IMR-90 (cell line): ENCODE data around the gene MGAT5B. TPM values are rescaled to one million over a fixed set of nuclear protein-coding genes. Genes with fewer than 3 reads are reported as not detected.

ENCODE experiments used
- ATAC-seq: fragments of 200-7000 bp; cut with Tn5 transposase; 2 replicates; pipeline ENCODE4 v1.9.1; 2020; ENCODE audit warnings: low read depth, mild to moderate bottlenecking, moderate library complexity
- BruUV-seq: library from RNA; stranded (reverse); fragments of 400-500 nt; replicated peaks from 2 replicates; lab custom pipeline; 2021; lab: Mats Ljungman, UMichigan
- CTCF ChIA-PET: fragments of 300-600 bp; formaldehyde crosslinking; extraction: SDS; loops from one replicate; lab custom pipeline; 2021; ENCODE audit warnings: antibody characterized with exemption; lab: Yijun Ruan, JAX
- POLR2A ChIA-PET: fragments of 300-600 bp; sonication (Branson Sonifier 250); formaldehyde crosslinking; loops from one replicate; lab custom pipeline; 2022; ENCODE audit warnings: antibody characterized with exemption; ENCODE audit not compliant: unreplicated experiment; lab: Charles Lee
- DNase-seq: peaks from one replicate; pipeline ENCODE4 v3.0.0; 2013
- H2AFZ ChIP-seq: replicated peaks from 2 replicates; pipeline ENCODE3; 2013; ENCODE audit warnings: low read length, mild to moderate bottlenecking; ENCODE audit not compliant: poor library complexity
- H2AK5ac ChIP-seq: 2 replicates; pipeline ENCODE4 v1.6.1; 2013; ENCODE audit warnings: low read depth, low read length, inconsistent platforms
- H2AK9ac ChIP-seq: replicated peaks from 2 replicates; pipeline ENCODE3; 2013; ENCODE audit warnings: mild to moderate bottlenecking, low read depth, low read length, moderate library complexity; ENCODE audit not compliant: poor library complexity
- H2BK120ac ChIP-seq: 2 replicates; pipeline ENCODE4 v1.6.1; 2013; ENCODE audit warnings: low read depth, low read length, inconsistent platforms
- H2BK15ac ChIP-seq: 3 replicates; pipeline ENCODE4 v1.6.1; 2013; ENCODE audit warnings: low read depth, low read length, inconsistent platforms
- H2BK20ac ChIP-seq: 2 replicates; pipeline ENCODE4 v1.6.1; 2013; ENCODE audit warnings: low read depth, mild to moderate bottlenecking, inconsistent platforms, low read length, moderate library complexity
- H2BK5ac ChIP-seq: 2 replicates; pipeline ENCODE4 v1.6.1; 2013; ENCODE audit warnings: mild to moderate bottlenecking, low read depth, low read length, inconsistent platforms; ENCODE audit not compliant: poor library complexity, severe bottlenecking
- H3K14ac ChIP-seq: replicated peaks from 2 replicates; pipeline ENCODE4 v1.6.1; 2013; ENCODE audit warnings: low read depth, low read length, inconsistent platforms
- H3K18ac ChIP-seq: 2 replicates; pipeline ENCODE4 v1.6.1; 2013; ENCODE audit warnings: low read depth, low read length, control low read depth
- H3K23ac ChIP-seq: 2 replicates; pipeline ENCODE4 v1.6.1; 2013; ENCODE audit warnings: low read depth, low read length, inconsistent platforms
- H3K27ac ChIP-seq: 2 replicates; pipeline ENCODE4 v1.5.1; 2013; ENCODE audit warnings: mild to moderate bottlenecking, control low read depth, low read length; ENCODE audit not compliant: insufficient read depth
- H3K27me3 ChIP-seq: 2 replicates; pipeline ENCODE4 v1.6.1; 2013; ENCODE audit warnings: low read length; ENCODE audit not compliant: control insufficient read depth, insufficient read depth
- H3K36me3 ChIP-seq: 2 replicates; pipeline ENCODE4 v1.6.1; 2013; ENCODE audit warnings: low read length, mixed read lengths; ENCODE audit not compliant: control insufficient read depth, insufficient read depth
- H3K4ac ChIP-seq: 2 replicates; pipeline ENCODE4 v1.6.1; 2013; ENCODE audit warnings: low read depth, low read length, inconsistent platforms
- H3K4me1 ChIP-seq: 2 replicates; pipeline ENCODE4 v1.6.1; 2013; ENCODE audit warnings: low read length, mixed read lengths; ENCODE audit not compliant: control insufficient read depth, insufficient read depth
- H3K4me2 ChIP-seq: 2 replicates; pipeline ENCODE4 v1.6.1; 2013; ENCODE audit warnings: low read depth, mild to moderate bottlenecking, control low read depth, low read length, moderate library complexity
- H3K4me3 ChIP-seq: 2 replicates; pipeline ENCODE4 v1.5.1; 2013; ENCODE audit warnings: low read depth, mild to moderate bottlenecking, control low read depth, low read length, moderate library complexity; ENCODE audit not compliant: insufficient read depth
- H3K56ac ChIP-seq: 2 replicates; pipeline ENCODE4 v1.6.1; 2013; ENCODE audit warnings: low read length, inconsistent platforms; ENCODE audit not compliant: insufficient read depth; ENCODE audit errors: extremely low read depth
- H3K79me1 ChIP-seq, 2 experiments: 2 replicates each; pipeline ENCODE4 v1.6.1; 2013; ENCODE audit warnings: low read length in 2 of 2, inconsistent platforms in 1 of 2, low read depth in 1 of 2
- H3K9ac ChIP-seq: 2 replicates; pipeline ENCODE4 v1.6.1; 2013; ENCODE audit warnings: low read depth, low read length, control low read depth
- H3K9me1 ChIP-seq: 2 replicates; pipeline ENCODE4 v1.6.1; 2013; ENCODE audit warnings: low read length, inconsistent platforms; ENCODE audit not compliant: insufficient read depth
- H3K9me3 ChIP-seq: 2 replicates; pipeline ENCODE4 v1.6.1; 2013; ENCODE audit warnings: low read length; ENCODE audit not compliant: control insufficient read depth, insufficient read depth
- H4K20me1 ChIP-seq: 2 replicates; pipeline ENCODE4 v1.6.1; 2013; ENCODE audit warnings: low read length, inconsistent platforms; ENCODE audit not compliant: insufficient read depth
- H4K5ac ChIP-seq: 2 replicates; pipeline ENCODE4 v1.6.1; 2013; ENCODE audit warnings: mild to moderate bottlenecking, low read depth, low read length, control low read depth
- H4K8ac ChIP-seq, 2 experiments: 2 replicates each; pipeline ENCODE4 v1.6.1; 2013; ENCODE audit warnings: low read depth in 2 of 2, low read length in 2 of 2, control low read depth in 1 of 2, inconsistent platforms in 1 of 2
- H4K91ac ChIP-seq: 2 replicates; pipeline ENCODE4 v1.6.1; 2013; ENCODE audit warnings: low read depth, low read length, inconsistent platforms; ENCODE audit not compliant: insufficient read depth
- FOS ChIP-seq: fragments of 150-350 bp; IDR thresholded peaks from 2 replicates; pipeline ENCODE4 v1.6.1; 2016; ENCODE audit warnings: low read depth, low read length
- MAFK ChIP-seq: IDR thresholded peaks from 2 replicates; pipeline ENCODE4 v1.6.1; 2012; ENCODE audit warnings: low read depth, low read length, improper control_type of control experiment
- MAZ ChIP-seq: IDR thresholded peaks from 2 replicates; pipeline ENCODE4 v1.6.1; 2012; ENCODE audit warnings: low read depth, mild to moderate bottlenecking, low read length, improper control_type of control experiment, moderate library complexity, borderline replicate concordance
- MXI1 ChIP-seq: IDR thresholded peaks from 2 replicates; pipeline ENCODE4 v1.6.1; 2012; ENCODE audit warnings: low read depth, mild to moderate bottlenecking, low read length, moderate library complexity, borderline replicate concordance
- RAD21 ChIP-seq: IDR thresholded peaks from 2 replicates; pipeline ENCODE4 v1.6.1; 2012; ENCODE audit warnings: low read length, improper control_type of control experiment
- RCOR1 ChIP-seq: IDR thresholded peaks from 2 replicates; pipeline ENCODE4 v1.6.1; 2012; ENCODE audit warnings: mild to moderate bottlenecking, low read length, improper control_type of control experiment; ENCODE audit not compliant: insufficient replicate concordance
- RFX5 ChIP-seq: IDR thresholded peaks from 2 replicates; pipeline ENCODE4 v1.8.0; 2012; ENCODE audit warnings: low read depth, mild to moderate bottlenecking, low read length, moderate library complexity
- SMC3 ChIP-seq: fragments of 150-350 bp; IDR thresholded peaks from 2 replicates; pipeline ENCODE4 v1.6.1; 2016; ENCODE audit warnings: low read depth, mild to moderate bottlenecking, antibody characterized with exemption, low read length, moderate library complexity
- WGBS, 2 experiments: methylation state at CpG; one replicate each; pipeline versions ENCODE4 v1.1.5 to v1.1.7; 2013; ENCODE audit warnings: missing lambda C conversion rate in 2 of 2; ENCODE audit not compliant: insufficient read length in 1 of 2; ENCODE audit errors: extremely low coverage in 2 of 2; 5-methylcytosine and 5-hydroxymethylcytosine counted together
- dilution Hi-C: fragments of 300-500 bp; cut with HindIII; formaldehyde crosslinking; loops from one replicate; pipeline ENCODE4 v1.14.3; 2018; ENCODE audit warnings: low sequenced_read_pairs; ENCODE audit not compliant: unreplicated experiment
- in situ Hi-C: fragments of 300-500 bp; cut with MboI; formaldehyde crosslinking; loops from 3 replicates; pipeline ENCODE4 v1.14.3; 2019; ENCODE audit warnings: low sequenced_read_pairs, inconsistent platforms, mixed read lengths
- intact Hi-C: fragments of 100-400 bp; cut with micrococcal nuclease; formaldehyde crosslinking; loops from 2 replicates; pipeline ENCODE4 v1.10.0; 2022
- polyA plus RNA-seq, 3 experiments: library from polyadenylated mRNA; depleted of rRNA; stranded (reverse); fragments of >200 nt; gene quantifications; 2 replicates each; pipeline ENCODE4 v1.2.3, GENCODE V29; 2012; ENCODE audit warnings: low replicate concordance in 1 of 3
- total RNA-seq: library from RNA; depleted of rRNA; stranded (reverse); fragments of >200 nt; gene quantifications from 2 replicates; pipeline ENCODE4 v1.2.3, GENCODE V29; 2012

Gene MGAT5B
- total and polyA plus RNA-seq, 2 of the 4 experiments (the other 2 are of a cell fraction): 0.54 to 2.0 TPM

DNA sequence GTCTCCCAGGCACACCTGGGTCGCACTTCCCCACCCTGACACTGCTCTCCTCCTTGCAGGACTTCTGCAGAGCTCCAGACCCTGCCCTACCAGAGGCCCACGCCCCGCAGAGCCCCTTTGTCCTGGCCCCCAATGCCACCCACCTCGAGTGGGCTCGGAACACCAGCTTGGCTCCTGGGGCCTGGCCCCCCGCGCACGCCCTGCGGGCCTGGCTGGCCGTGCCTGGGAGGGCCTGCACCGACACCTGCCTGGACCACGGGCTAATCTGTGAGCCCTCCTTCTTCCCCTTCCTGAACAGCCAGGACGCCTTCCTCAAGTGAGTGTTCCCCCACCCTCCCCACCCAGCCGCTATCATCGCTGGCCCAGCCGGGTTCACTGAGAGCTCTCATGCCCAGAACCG is 79.6 kb downstream of the MGAT5B start:
- Histone ChIP-seq H2BK20ac (no peak overlapping the region), H3K9me3 (no peaks in the 10 kb centered on the region), H3K14ac (no peak overlapping the region), H3K9me1 (no peaks in the 10 kb centered on the region), H2BK120ac (no peak overlapping the region), H3K4me3 (no peak overlapping the region), H3K27me3 (peaks cover 15% of the 10 kb centered on the region; the same call in 1 of the 2 replicates), H3K4ac (no peak overlapping the region), H3K56ac (no peak overlapping the region), H2AFZ (no peak overlapping the region), H2BK5ac (no peak overlapping the region), H2BK15ac (no peak overlapping the region), H3K9ac (no peak overlapping the region), H2AK9ac (no peak overlapping the region), H4K5ac (no peak overlapping the region), H3K18ac (no peak overlapping the region), H3K27ac (no peak overlapping the region), H3K4me2 (no peak overlapping the region), H3K4me1 (no peaks in the 10 kb centered on the region), H2AK5ac (no peak overlapping the region), H4K8ac (no peak overlapping the region), H4K20me1 (no peaks in the 10 kb centered on the region), H3K36me3 (no peaks in the 10 kb centered on the region), H3K79me1 (no peaks in the 10 kb centered on the region), H3K23ac (no peak overlapping the region), H4K91ac (no peak overlapping the region)
- BruUV-seq: no TSS peak
- TF ChIP-seq RAD21: no peak
- TF ChIP-seq FOS: no peak
- no peak for TF ChIP-seq MAFK
- TF ChIP-seq MXI1: no peak
- no peak for TF ChIP-seq RCOR1
- no peak for TF ChIP-seq SMC3
- no peak for TF ChIP-seq MAZ
- no peak for TF ChIP-seq RFX5
- DNase-seq: no peak
- no peak for ATAC-seq
- dilution Hi-C loops: no loop called here
- POLR2A ChIA-PET: no interaction called here
- intact Hi-C loops: no loop called here
- in situ Hi-C loops: no loop called here
- WGBS, 2 experiments: 73% methylated on average over 6 of the region's 17 CpGs; no CpG with 5 or more reads in 1 of the 2 experiments
- CTCF ChIA-PET: interaction anchor here (0.5 kb wide), 1 partner anchor 14 kb away, joined by 3 read pairs; no protein-coding TSS in a partner anchor
